Subcutaneous abdominal adipose tissue (tissue), 5 donors: ENCODE data around the gene YJEFN3.

Source experiments
- H3K27ac ChIP-seq: one replicate; pipeline ENCODE4 v1.7.0; 2013; ENCODE audit warnings: low read depth, mild to moderate bottlenecking, inconsistent platforms, low read length, moderate library complexity
- H3K27me3 ChIP-seq, 5 donors: one replicate each; pipeline ENCODE4 v1.7.0; 2013; ENCODE audit warnings: low read length in 5 of 5, inconsistent platforms in 1 of 5; ENCODE audit not compliant: control insufficient read depth in 5 of 5, insufficient read depth in 4 of 5
- H3K36me3 ChIP-seq, 5 donors: one replicate each; pipeline ENCODE4 v1.7.0; 2013; ENCODE audit warnings: low read length in 5 of 5; ENCODE audit not compliant: control insufficient read depth in 5 of 5, insufficient read depth in 5 of 5
- H3K4me1 ChIP-seq, 5 donors: one replicate each; pipeline ENCODE4 v1.7.0; 2013; ENCODE audit warnings: low read length in 5 of 5, mild to moderate bottlenecking in 3 of 5, moderate library complexity in 1 of 5; ENCODE audit not compliant: control insufficient read depth in 5 of 5, insufficient read depth in 5 of 5
- H3K4me3 ChIP-seq, 5 donors: one replicate each; pipeline ENCODE4 v1.7.0; 2013; ENCODE audit warnings: low read length in 5 of 5, low read depth in 1 of 5
- H3K9ac ChIP-seq, 5 donors: one replicate each; pipeline ENCODE4 v1.7.0; 2013; ENCODE audit warnings: low read length in 5 of 5, mild to moderate bottlenecking in 4 of 5, moderate library complexity in 3 of 5
- H3K9me3 ChIP-seq, 5 donors: one replicate each; pipeline ENCODE4 v1.7.0; 2013; ENCODE audit warnings: low read length in 5 of 5; ENCODE audit not compliant: control insufficient read depth in 5 of 5
- donor health status: healthy.
- donor health status: healthy.
- donor health status: healthy.
- donor health status: healthy.
- donor health status: healthy.

YJEFN3 gene

DNA sequence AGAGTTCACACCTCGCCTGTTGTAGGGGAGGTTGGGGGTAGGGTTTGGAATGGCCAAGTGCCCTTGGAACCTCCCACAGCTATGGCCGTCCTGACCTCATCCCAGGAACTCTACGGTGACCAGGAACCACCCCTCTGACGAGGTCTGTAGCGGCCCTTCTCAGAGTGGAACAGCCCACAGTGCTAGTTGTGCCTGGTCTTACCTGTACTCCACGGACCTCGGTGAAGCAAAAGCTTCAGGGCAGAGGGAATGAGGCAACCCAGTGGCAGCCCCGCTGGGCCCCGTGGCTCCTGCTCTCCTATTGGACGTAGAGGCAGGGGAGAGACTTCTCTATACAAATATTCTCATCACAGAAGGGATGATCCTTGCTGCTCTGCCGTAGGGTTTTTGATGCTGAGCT, 20.5 kb upstream of the YJEFN3 start:
- Histone ChIP-seq H3K4me3 (no peak overlapping the region), H3K4me1 (no peaks in the 10 kb centered on the region), H3K27ac (no peak overlapping the region), H3K9me3 (no peaks in the 10 kb centered on the region), H3K36me3 (peaks cover 0 to 47% (median 44%) of the 10 kb centered on the region in 5 donors), H3K27me3 (no peaks in the 10 kb centered on the region), H3K9ac (no peak overlapping the region)

DNA sequence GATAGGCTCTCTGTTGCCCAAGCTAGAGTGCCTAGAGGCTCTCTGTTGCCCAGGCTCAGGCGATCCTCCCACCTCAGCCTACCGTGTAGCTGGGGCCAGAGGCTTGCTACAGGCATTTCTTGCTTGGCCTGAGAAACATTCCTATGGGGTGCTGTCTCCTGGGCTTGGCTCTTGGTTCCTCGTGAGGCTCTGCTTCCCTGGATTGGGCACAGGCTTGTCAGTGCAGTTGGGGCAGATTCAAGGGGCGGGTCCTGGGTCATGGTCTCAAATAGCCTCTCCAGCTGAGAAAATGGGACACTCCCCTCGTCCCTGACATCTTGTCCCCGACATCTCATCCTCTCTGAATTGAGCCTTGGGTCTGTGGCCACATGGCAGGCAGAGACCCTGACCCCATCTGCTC, 18.3 kb upstream of the YJEFN3 start:
- Histone ChIP-seq H3K27me3 (no peaks in the 10 kb centered on the region), H3K27ac (no peak overlapping the region)

DNA sequence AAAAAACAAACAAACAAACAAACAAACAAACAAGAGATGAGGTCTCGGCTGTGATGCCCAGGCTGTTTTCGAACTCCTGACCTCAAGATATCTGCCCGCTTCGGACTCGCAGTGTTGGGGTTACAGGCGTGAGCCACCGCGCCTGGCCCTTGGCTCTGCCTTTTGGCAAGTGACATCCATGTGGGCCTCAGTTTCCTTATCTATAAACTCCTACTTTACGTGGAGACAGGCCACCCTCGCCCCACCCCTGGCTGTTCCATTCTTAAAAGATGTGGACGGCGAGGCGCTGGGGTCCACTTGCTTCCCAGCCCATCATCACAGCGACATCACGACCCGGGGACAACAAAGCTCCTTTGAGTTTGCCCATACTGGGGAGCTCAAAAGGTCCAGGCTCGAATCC, 15.0 kb upstream of the YJEFN3 start:
- peaks cover 0 to 12% (median 6%) of the 10 kb centered on the region in 5 donors for H3K9me3 ChIP-seq
- H3K9ac ChIP-seq = peak overlapping the region in 1 of 5 donors; percentile 20
- H3K4me1 ChIP-seq = peaks cover 5 to 34% (median 29%) of the 10 kb centered on the region in 5 donors
- H3K27ac ChIP-seq = no peak overlapping the region
- no peaks in the 10 kb centered on the region for H3K36me3 ChIP-seq
- H3K4me3 ChIP-seq = peak overlapping the region in 4 of 5 donors; percentile 48 to 93 (median 59)
- no peaks in the 10 kb centered on the region for H3K27me3 ChIP-seq

More for the DNA sequence above, 18.3 kb upstream of the YJEFN3 start:
- Histone ChIP-seq H3K9me3 (peaks cover 0 to 12% (median 6%) of the 10 kb centered on the region in 5 donors), H3K4me1 (peaks cover 2 to 18% (median 13%) of the 10 kb centered on the region in 5 donors), H3K36me3 (peaks cover 0 to 27% (median 23%) of the 10 kb centered on the region in 5 donors), H3K4me3 (no peak overlapping the region), H3K9ac (no peak overlapping the region)

DNA sequence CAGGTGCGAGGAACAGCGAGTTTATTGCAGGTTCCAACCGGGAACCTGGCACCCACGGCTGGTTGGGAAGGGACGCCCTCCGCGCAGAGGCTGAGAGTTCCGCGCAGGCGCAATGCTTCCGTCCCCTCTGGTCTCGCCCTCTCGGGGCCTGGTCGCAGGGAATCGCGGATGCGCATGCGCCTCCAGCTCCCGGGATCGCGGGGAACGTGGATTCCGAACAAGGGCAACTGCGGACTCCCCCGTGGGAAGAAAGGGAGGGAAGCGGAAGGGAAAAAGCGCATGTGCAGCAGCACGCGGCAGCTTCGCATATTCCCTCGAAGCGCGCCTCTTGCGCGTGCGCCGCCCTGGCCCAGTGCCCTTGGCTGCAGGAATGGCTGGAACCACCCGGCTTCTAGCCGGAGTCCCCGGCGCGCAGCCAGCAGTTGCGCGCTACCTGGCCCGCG, 14.5 kb upstream of the YJEFN3 start:
- Histone ChIP-seq H3K4me1 (peaks cover 5 to 34% (median 29%) of the 10 kb centered on the region in 5 donors), H3K9ac (peak overlapping the region in 1 of 5 donors; percentile 20), H3K27me3 (no peaks in the 10 kb centered on the region), H3K4me3 (peak overlapping the region; percentile 48 to 93 (median 58)), H3K27ac (no peak overlapping the region), H3K36me3 (peaks cover 0 to 2% (median 2%) of the 10 kb centered on the region in 5 donors), H3K9me3 (peaks cover 0 to 12% (median 6%) of the 10 kb centered on the region in 5 donors)

DNA sequence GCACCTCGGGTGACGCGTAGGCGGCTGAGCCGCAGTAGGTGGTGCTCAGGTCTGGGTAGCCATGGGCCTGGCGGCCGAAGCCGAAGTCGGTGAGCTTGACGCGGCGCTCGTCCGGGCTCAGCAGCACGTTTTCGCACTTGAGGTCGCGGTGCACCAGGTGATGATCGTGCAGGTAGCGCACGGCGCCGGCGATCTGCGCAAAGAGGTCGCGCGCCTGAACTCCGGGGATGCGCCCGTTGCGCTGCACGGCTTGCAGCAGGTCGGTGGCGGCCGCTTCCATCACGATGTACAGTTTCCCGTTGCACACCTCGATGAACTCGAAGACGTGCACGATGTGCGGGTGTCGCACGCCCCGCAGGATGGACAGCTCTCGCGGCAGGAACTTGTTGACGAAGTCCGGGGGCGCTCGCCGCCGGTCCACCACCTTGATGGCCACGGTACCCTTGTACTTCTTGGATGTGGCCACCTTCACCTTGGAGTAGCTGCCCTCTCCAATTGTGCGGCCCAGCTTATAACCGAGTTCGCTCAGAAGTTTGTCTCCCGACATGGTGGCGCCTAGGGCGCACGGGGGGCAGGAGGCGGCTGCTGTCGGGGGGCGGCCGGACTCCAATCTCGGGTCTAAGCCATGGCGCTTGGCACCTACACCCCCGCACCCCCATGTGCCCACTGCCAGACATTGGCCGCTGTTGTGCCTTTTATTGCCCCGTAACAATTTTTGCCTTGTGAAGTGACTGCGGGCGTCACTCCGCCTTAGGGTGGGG, 13.7 kb upstream of the YJEFN3 start, which contains the start of gene TSSK6:
TSSK6 (minus strand) TSS at position 668 of the 761 bp plus-strand sequence; CDS start at position 547, 121 bp downstream.
- H3K27ac ChIP-seq = peak within 1 kb of the TSS; percentile 74
- H3K9ac ChIP-seq = peak within 1 kb of the TSS; percentile 68 to 89 (median 85)

DNA sequence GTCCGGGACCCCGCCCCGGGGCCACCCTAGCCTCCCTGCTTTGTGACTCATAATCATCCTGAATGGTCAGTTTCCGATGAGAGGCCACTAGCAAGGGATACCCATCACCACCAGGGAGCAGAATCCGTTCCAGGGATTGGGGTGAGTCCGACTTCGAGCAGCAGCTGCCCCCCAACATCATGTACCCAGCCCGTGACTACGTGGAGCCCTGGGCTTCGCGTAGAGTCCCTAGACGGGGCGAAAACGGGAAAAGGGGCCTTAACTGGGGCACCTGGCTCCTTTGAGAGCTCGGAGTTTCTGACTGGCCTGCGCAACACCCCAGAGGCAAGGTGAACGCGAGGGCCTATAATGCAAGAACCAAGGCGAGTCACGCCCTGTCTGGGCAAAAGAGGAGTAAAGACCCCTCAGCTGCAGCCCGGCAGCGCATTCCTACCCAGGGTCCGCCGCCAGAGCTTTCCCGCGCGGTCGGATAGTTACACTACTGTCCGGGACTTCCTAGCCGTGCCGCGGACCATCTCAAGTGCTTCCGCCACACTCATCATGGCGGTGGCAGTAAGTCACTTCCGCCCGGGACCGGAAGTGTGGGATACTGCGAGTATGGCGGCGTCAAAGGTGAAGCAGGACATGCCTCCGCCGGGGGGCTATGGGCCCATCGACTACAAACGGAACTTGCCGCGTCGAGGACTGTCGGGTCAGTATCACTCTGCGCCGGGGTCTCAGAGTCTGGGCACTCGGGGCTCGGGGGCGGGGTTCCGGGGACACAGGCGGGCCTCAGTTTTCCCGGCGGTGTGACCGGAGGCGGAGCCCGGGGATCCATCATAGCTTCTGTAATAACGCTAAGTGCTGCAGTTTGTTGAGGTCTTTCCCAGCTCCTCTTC, 12.8 kb upstream of the YJEFN3 start, which contains the start of gene NDUFA13:
NDUFA13 (plus strand) TSS at position 584 of the 878 bp plus-strand sequence; CDS start at position 598, 14 bp downstream.
- peak within 1 kb of the TSS; percentile 74 for H3K27ac ChIP-seq
- H3K27me3 ChIP-seq = no peaks in the 10 kb centered on the region
- H3K9ac ChIP-seq = peak within 1 kb of the TSS; percentile 68 to 89 (median 85)
- H3K9me3 ChIP-seq = peaks cover 0 to 12% (median 6%) of the 10 kb centered on the region in 5 donors
- peaks cover 0 to 12% (median 7%) of the 10 kb centered on the region in 5 donors for H3K36me3 ChIP-seq
- peaks cover 5 to 34% (median 32%) of the 10 kb centered on the region in 5 donors for H3K4me1 ChIP-seq
- peak within 1 kb of the TSS; percentile 93 to 97 (median 94) for H3K4me3 ChIP-seq

More for the DNA sequence above, 13.7 kb upstream of the YJEFN3 start, which contains the start of gene TSSK6:
- Histone ChIP-seq H3K9me3 (peaks cover 0 to 12% (median 6%) of the 10 kb centered on the region in 5 donors), H3K4me1 (peaks cover 5 to 34% (median 32%) of the 10 kb centered on the region in 5 donors), H3K36me3 (peaks cover 0 to 9% (median 7%) of the 10 kb centered on the region in 5 donors), H3K27me3 (no peaks in the 10 kb centered on the region), H3K4me3 (peak within 1 kb of the TSS; percentile 93 to 97 (median 94))

DNA sequence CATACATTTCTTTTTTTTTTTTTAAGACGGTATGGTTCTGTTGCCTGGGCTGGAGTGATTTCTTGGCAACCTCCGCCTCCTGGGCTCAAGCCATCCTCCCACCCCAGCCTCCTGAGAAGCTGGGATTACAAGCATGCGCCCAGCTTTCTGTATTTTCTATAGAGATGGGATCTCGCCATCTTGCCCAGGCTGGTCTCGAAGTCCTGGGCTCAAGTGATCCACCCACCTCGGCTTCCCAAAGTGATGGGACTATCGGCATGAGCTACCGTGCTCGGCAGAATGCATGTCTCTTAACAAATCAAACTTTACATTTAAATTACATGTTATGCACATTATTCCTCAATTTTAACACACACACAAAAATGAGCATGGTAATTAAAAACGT, 11.5 kb upstream of the YJEFN3 start:
- Histone ChIP-seq H3K9me3 (peaks cover 0 to 12% (median 6%) of the 10 kb centered on the region in 5 donors), H3K9ac (peak overlapping the region in 1 of 5 donors; percentile 4), H3K27me3 (no peaks in the 10 kb centered on the region), H3K4me1 (peaks cover 5 to 34% (median 32%) of the 10 kb centered on the region in 5 donors), H3K4me3 (peak overlapping the region in 2 of 5 donors; percentile 93 to 94), H3K36me3 (peaks cover 0 to 12% (median 7%) of the 10 kb centered on the region in 5 donors), H3K27ac (no peak overlapping the region)

DNA sequence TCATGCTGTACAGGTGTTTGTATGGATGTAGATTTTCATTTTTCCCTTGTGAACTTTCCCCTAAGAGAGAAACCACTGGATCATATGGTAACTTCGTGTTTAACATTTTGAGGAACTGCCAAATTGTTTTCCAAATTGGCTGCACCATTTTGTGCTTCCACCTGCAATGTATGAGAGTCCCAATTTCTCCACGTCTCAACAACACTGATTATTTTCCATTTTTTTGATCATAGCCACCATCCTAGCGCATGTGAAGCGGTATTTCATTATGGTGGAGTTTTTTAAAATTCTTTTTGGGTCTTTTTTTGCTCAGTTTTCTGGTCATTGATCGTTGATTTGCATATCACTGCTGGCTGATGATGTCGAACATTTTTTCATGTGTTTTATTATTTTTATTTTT, 7.7 kb upstream of the YJEFN3 start:
- no peak overlapping the region for H3K27ac ChIP-seq
- H3K9ac ChIP-seq = no peak overlapping the region
- no peaks in the 10 kb centered on the region for H3K9me3 ChIP-seq
- peaks cover 0 to 27% (median 13%) of the 10 kb centered on the region in 5 donors for H3K36me3 ChIP-seq
- peaks cover 0 to 18% (median 15%) of the 10 kb centered on the region in 5 donors for H3K4me1 ChIP-seq
- H3K27me3 ChIP-seq = no peaks in the 10 kb centered on the region
- H3K4me3 ChIP-seq = no peak overlapping the region

DNA sequence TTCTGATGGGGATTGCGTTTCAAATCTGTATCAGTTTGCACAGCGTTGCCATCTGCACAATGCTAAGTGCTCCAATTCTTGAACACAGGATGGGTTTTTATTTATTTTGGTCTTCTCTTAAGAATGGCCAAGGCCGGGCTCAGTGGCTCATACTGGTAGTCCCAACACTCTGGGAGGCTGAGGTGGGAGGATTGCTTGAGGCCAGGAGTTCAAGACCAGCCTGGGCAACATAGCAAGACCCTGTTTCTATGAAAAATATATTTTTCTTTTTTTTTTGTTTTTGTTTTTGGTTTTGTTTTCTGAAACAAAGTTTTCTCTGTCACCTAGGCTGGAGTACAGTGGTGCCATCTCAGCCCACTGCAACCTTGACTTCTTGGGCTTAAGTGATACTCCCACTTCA, 5.5 kb upstream of the YJEFN3 start:
- Histone ChIP-seq H3K27ac (no peak overlapping the region), H3K4me1 (peaks cover 0 to 6% (median 4%) of the 10 kb centered on the region in 5 donors), H3K9me3 (no peaks in the 10 kb centered on the region), H3K4me3 (no peak overlapping the region), H3K36me3 (peaks cover 0 to 48% (median 29%) of the 10 kb centered on the region in 5 donors), H3K9ac (no peak overlapping the region), H3K27me3 (no peaks in the 10 kb centered on the region)
